Epithelial cell of esophagus (primary cell): Measurements from ENCODE around the gene MFAP4.

Experiments
- DNase-seq: peaks from one replicate; pipeline ENCODE4 v3.0.0; 2010; ENCODE audit warnings: low read depth
- H3K4me3 ChIP-seq: 2 replicates; pipeline ENCODE4 v1.5.1; 2011; ENCODE audit warnings: mild to moderate bottlenecking, low read length, control low read depth
- CTCF ChIP-seq: IDR thresholded peaks from 2 replicates; pipeline ENCODE4 v1.5.1; 2011; ENCODE audit warnings: low read depth, mild to moderate bottlenecking, low read length, control low read depth, inconsistent platforms; ENCODE audit not compliant: insufficient read depth; ENCODE audit errors: missing control alignments

Gene MFAP4

GRCh38 chr17:19403021-19403420 lies 16.0 kb upstream of the MFAP4 start:
- no peak for DNase-seq
- no peak overlapping the region for H3K4me3 ChIP-seq
- no peak for TF ChIP-seq CTCF

DNA sequence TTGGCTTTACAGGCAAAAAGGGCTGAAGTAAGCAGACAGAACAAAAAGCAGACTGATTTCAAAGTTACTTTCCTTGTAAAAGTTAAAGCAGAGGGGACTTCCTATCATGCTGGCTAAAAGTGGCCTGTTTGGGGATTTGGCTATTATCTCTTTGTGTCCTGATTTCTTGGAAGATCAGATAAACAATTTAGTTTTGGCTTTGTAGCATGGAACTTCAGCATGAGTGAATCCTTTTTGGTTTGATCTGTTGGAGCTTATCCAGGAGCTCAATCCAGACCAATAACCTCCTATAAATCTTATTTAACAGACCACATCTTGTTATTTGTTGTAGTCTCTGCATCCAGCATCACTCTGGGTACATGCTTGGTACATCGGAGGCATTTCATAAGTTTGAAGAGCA lies 15.2 kb upstream of the MFAP4 start:
- no peak for TF ChIP-seq CTCF
- no peak for DNase-seq
- no peak overlapping the region for H3K4me3 ChIP-seq

DNA sequence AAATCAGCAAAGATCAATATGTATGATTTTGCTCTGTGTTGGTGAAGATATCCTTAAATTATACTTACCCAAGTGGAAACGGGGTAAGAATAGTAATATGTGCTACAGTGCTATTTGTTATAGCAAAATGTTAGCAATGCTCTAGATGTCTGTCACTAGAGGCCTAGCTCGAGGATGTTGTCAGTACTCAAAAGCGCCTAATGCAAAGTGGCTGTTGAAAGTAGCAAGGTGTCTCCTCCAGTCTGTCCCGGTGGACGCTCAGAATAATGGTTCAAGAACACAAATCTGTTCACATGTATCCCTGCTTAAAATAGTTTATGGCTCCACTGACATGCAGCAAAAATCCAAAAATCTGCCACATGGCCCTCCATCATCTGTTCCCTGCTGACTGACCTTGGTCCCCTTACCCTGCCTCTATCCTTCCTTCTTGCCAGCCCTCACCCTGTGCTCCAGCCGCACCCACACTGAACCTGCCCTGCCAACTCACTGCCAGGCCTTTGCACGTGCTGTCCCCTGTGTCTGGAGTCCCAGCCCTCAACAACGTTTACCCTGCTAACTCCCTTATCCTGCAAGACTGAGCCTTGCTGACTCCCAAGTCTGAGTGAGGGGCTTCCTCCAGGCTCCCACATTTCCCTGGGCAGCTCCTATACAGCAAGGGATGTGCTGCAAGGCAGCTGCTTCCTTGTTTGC lies 14.5 kb upstream of the MFAP4 start:
- TF ChIP-seq CTCF: no peak
- DNase-seq: no peak
- H3K4me3 ChIP-seq: no peak overlapping the region

DNA sequence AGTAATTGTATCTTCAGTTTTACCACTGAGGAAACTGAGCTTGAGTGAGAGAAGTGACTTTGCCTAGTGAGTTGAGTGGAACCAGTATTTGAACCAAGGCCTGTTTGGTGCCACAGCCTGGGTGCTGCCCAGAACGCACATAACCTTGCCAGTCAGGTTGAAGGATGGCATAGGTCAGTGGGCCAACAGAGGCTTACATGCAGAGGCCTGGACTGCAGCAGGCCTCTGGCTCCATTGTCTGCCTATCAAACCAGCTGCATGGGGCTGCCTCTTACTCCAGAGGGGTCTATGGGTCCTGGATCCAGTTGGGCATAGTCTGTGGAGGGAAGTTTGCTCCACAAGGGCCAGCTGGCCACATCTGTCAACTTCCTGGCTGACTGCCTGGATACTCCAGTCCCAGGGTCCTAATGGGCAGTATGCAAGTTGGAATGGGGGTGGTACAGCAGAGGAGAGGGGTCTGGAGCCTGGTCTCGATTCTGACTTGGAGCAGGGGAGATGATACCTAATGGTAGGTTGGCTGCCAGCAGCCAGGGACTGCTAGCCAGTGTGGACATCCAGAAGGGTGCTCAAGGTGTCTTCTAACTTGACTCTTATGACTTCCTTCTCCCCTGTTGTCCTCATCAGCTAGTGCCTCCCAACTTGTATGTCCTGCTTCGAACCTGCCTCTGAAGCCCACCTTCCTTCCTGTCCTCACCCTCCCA lies 12.9 kb upstream of the MFAP4 start:
- no peak for TF ChIP-seq CTCF
- no peak overlapping the region for H3K4me3 ChIP-seq
- DNase-seq: no peak

DNA sequence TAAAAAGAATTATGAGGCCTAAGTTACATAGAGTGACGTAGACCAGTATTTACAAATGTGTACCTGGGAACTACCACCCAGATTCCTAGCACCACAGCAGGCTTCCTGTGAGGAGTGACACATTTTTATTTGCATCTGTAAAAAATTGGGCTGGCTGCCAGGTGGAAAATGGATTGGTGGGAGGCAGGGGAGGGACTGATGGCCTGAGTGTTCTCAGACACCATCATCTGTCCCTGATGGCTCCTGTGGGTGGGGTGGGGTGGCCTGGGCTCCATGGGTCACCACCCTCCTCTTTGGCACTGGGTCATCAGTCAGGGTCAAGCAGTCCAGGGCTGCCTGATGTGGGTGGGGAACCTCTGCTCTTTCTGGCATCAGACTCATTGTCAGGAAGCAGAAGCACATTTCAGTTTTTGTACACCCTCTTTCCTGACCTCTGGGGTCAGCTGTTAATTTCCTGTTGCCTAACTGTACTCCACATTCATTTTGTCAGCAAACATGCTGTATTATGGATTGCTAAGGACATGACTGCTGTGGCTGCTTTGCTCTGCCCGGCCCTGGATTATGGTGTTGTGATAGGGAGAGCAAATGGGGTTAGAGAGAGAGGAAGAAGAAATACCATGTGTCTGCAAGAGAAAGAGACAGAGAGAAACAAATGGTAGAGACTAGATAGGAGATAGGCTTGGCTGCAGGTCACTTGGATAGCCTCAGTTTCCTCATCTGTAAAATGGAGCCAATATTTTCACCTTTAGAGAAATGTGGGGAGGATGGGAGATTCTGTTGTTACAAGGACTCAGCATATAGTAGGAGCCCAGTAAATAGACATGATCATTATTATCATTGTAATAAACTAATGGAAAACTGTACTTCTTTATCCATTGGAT lies 11.6 kb upstream of the MFAP4 start:
- DNase-seq: peak; percentile 56

DNA sequence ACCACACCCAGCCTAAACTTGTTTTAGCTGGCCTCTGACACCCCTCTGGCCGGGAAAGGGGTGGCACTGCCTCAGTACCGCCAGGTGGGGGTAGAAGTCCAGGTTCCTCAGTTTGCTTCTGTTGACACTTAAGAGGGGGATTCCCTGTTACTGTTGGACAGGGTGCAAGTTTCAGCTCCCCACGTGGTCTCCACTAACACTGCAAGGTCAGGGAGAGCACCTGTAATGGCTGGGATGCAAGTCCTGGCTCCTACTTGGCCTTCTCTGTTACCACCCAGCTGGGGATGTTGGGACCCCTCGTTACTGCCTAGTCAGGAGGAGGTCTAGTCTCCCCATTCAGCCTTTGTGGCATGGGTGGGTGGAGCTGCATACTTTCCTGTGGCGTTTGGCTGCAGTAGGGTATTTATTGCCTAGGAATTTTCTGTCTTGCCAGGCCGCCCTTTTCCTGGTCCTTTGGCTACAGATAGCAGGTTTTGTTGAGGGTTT lies 10.6 kb upstream of the MFAP4 start:
- H3K4me3 ChIP-seq: no peak overlapping the region
- no peak for TF ChIP-seq CTCF
- DNase-seq: peak; percentile 20

More for the DNA sequence above, 11.6 kb upstream of the MFAP4 start:
- no peak for TF ChIP-seq CTCF
- no peak overlapping the region for H3K4me3 ChIP-seq
